B cell (primary cell): Measurements from ENCODE around the gene CD44. TPM values are rescaled to one million over a fixed set of nuclear protein-coding genes. Genes with fewer than 3 reads are reported as not detected.

ENCODE experiments used
- ATAC-seq: fragments of 200-7000 bp; cut with Tn5 transposase; one replicate; pipeline ENCODE4 v1.10.0; 2021; ENCODE audit warnings: low read depth, mild to moderate bottlenecking, moderate number of reproducible peaks, moderate library complexity
- CTCF ChIA-PET: fragments of 350-600 bp; sonication (Branson Sonifier 250); formaldehyde crosslinking; loops from one replicate; lab custom pipeline; 2021; ENCODE audit warnings: antibody characterized with exemption, inconsistent platforms; lab: Charles Lee
- POLR2A ChIA-PET: fragments of 350-600 bp; sonication (Branson Sonifier 250); formaldehyde crosslinking; loops from one replicate; lab custom pipeline; 2021; ENCODE audit warnings: antibody characterized with exemption; lab: Charles Lee
- DNase-seq: peaks from one replicate; pipeline ENCODE4 v3.0.0; 2013
- H2AFZ ChIP-seq: 2 replicates; pipeline ENCODE4 v1.6.1; 2012; ENCODE audit warnings: mild to moderate bottlenecking, low read depth, low read length; ENCODE audit not compliant: insufficient read depth, poor library complexity, severe bottlenecking
- H3K27ac ChIP-seq, 2 donors: 1 replicate in 1 of 2; 2 replicates in 1 of 2; pipeline ENCODE4 v1.5.1; 2012 to 2013; ENCODE audit warnings: low read length in 2 of 2, mild to moderate bottlenecking in 2 of 2, moderate library complexity in 1 of 2
- H3K27me3 ChIP-seq, 4 experiments: fragments of 200-600 bp in 1 of 4; sonication (generic) in 1 of 4; replicated peaks in 1 of 4; 1 replicate in 2 of 4; 2 replicates in 2 of 4; pipeline versions ENCODE4 v1.6.1 to v1.7.0; 2013 to 2016; ENCODE audit warnings: low read length in 3 of 4, mild to moderate bottlenecking in 2 of 4, mixed read lengths in 1 of 4, moderate library complexity in 1 of 4; ENCODE audit not compliant: insufficient read depth in 4 of 4, control insufficient read depth in 3 of 4; ENCODE audit errors: control extremely low read depth in 1 of 4
- H3K36me3 ChIP-seq, 2 experiments: replicated peaks in 1 of 2; 1 replicate in 1 of 2; 2 replicates in 1 of 2; pipeline versions ENCODE4 v1.6.1 to v1.7.1; 2013; ENCODE audit warnings: low read length in 1 of 2; ENCODE audit not compliant: insufficient read depth in 2 of 2, control insufficient read depth in 1 of 2; ENCODE audit errors: control extremely low read depth in 1 of 2, extremely low read depth in 1 of 2
- H3K4me1 ChIP-seq, 2 donors: fragments of 200-600 bp in 1 of 2; sonication (generic) in 1 of 2; 1 replicate in 1 of 2; 2 replicates in 1 of 2; pipeline versions ENCODE4 v1.5.1 to v1.6.1; 2013 to 2017; ENCODE audit warnings: low read length in 2 of 2; ENCODE audit not compliant: control insufficient read depth in 2 of 2, insufficient read depth in 2 of 2
- H3K4me2 ChIP-seq: replicated peaks from 2 replicates; pipeline ENCODE3; 2012; ENCODE audit warnings: mild to moderate bottlenecking, low read depth, low read length; ENCODE audit not compliant: poor library complexity, severe bottlenecking
- H3K4me3 ChIP-seq, 5 experiments: fragments of 200-600 bp in 1 of 5; sonication (generic) in 1 of 5; 1 replicate in 3 of 5; 2 replicates in 2 of 5; pipeline versions ENCODE4 v1.5.1 to v1.7.0; 2011 to 2016; ENCODE audit warnings: low read length in 4 of 5, mild to moderate bottlenecking in 4 of 5, low read depth in 2 of 5, control low read depth in 1 of 5, moderate library complexity in 1 of 5; ENCODE audit not compliant: insufficient read depth in 1 of 5; ENCODE audit errors: control extremely low read depth in 1 of 5, extremely low read depth in 1 of 5
- H3K79me2 ChIP-seq: fragments of 200-600 bp; sonication (generic); one replicate; pipeline ENCODE4 v1.6.0; 2016; ENCODE audit warnings: low read length; ENCODE audit not compliant: control insufficient read depth, insufficient read depth
- H3K9ac ChIP-seq: fragments of 200-600 bp; sonication (generic); 2 replicates; pipeline ENCODE4 v1.6.1; 2017; ENCODE audit warnings: mild to moderate bottlenecking, low read length, moderate library complexity
- H3K9me3 ChIP-seq, 3 donors: one replicate each; pipeline versions ENCODE4 v1.6.1 to v1.7.1; 2013; ENCODE audit warnings: low read length in 2 of 3; ENCODE audit not compliant: control insufficient read depth in 2 of 3, insufficient read depth in 1 of 3; ENCODE audit errors: control extremely low read depth in 1 of 3
- H4K20me1 ChIP-seq: 2 replicates; pipeline ENCODE4 v1.6.0; 2012; ENCODE audit warnings: mild to moderate bottlenecking, low read length; ENCODE audit not compliant: insufficient read depth, control insufficient read depth, poor library complexity, severe bottlenecking
- H3K27ac Mint-ChIP-seq: one replicate; pipeline ENCODE4 v1.8.0; 2021; ENCODE audit warnings: mixed read lengths
- H3K27me3 Mint-ChIP-seq: one replicate; pipeline ENCODE4 v1.8.0; 2021; ENCODE audit warnings: mixed read lengths
- H3K4me1 Mint-ChIP-seq: one replicate; pipeline ENCODE4 v1.8.0; 2021; ENCODE audit warnings: mixed read lengths
- H3K4me3 Mint-ChIP-seq: one replicate; pipeline ENCODE4 v1.8.0; 2021; ENCODE audit warnings: mixed read lengths
- H3K9me3 Mint-ChIP-seq: one replicate; pipeline ENCODE4 v1.8.0; 2022; ENCODE audit warnings: mixed read lengths; ENCODE audit not compliant: insufficient read depth
- CTCF ChIP-seq: fragments of 200-600 bp; IDR thresholded peaks from one replicate; pipeline ENCODE4 v1.8.0; 2022; ENCODE audit warnings: antibody characterized with exemption, mild to moderate bottlenecking
- EZH2 ChIP-seq: IDR thresholded peaks from 2 replicates; pipeline ENCODE4 v1.6.1; 2012; ENCODE audit warnings: borderline replicate concordance, low read depth, mild to moderate bottlenecking, moderate library complexity, low read length; ENCODE audit not compliant: insufficient read depth, poor library complexity, severe bottlenecking
- whole genome bisulfite sequencing: methylation state at CpG from one replicate; pipeline ENCODE4 v1.1.5; 2013; ENCODE audit warnings: missing lambda C conversion rate; ENCODE audit not compliant: insufficient coverage; 5-methylcytosine and 5-hydroxymethylcytosine counted together
- intact Hi-C: fragments of 100-400 bp; cut with micrococcal nuclease; formaldehyde crosslinking; loops from one replicate; pipeline ENCODE4 v1.10.0; 2022
- polyA plus RNA-seq: library from polyadenylated mRNA; depleted of rRNA; stranded (reverse); fragments of >200 nt; gene quantifications from 2 replicates; pipeline ENCODE4 v1.2.3, GENCODE V29; 2012
- total RNA-seq, 2 donors: library from RNA; stranded (reverse); fragments of 120-200 nt in 1 of 2; gene quantifications; 1 replicate in 1 of 2; 2 replicates in 1 of 2; pipeline versions ENCODE4 v1.2.3 to v1.2.4, GENCODE V29; 2013 to 2022

Gene CD44
- total and polyA plus RNA-seq, 2 donors (not counting 1 experiment from before 2014, with no cell fraction given): 261 to 896 TPM

GRCh38 chr11:35145271-35145670 is 6.3 kb downstream of the CD44 start:
- Histone ChIP-seq H3K9me3 (no peaks in the 10 kb centered on the region), H3K27ac (peak overlapping the region; percentile 79 to 87), H3K4me1 (peaks cover 82 to 98% of the 10 kb centered on the region in 2 donors), H3K9ac (no peak overlapping the region), H3K4me3 (no peak overlapping the region), H3K27me3 (no peaks in the 10 kb centered on the region), H2AFZ (no peak overlapping the region), H3K79me2 (peaks cover 96% of the 10 kb centered on the region), H4K20me1 (peaks cover 71% of the 10 kb centered on the region), H3K36me3 (peaks cover 0 to 50% of the 10 kb centered on the region in 2 experiments), H3K4me2 (peak overlapping the region; percentile 91)
- ChIA-PET CTCF (interaction anchor here (1.2 to 3.5 kb wide), 3 partner anchors 18 to 136 kb away, joined by 3 to 16 read pairs (median 5); no protein-coding TSS in a partner anchor), POLR2A (no interaction called here)
- Mint-ChIP-seq H3K4me1 (peaks cover 90% of the 10 kb centered on the region), H3K9me3 (no peaks in the 10 kb centered on the region), H3K27ac (peak overlapping the region; percentile 84), H3K4me3 (peak overlapping the region; percentile 78), H3K27me3 (no peaks in the 10 kb centered on the region)
- no CpG with 5 or more reads among the region's 2 CpGs for WGBS
- intact Hi-C loops: no loop called here
- peak; percentile 53 for DNase-seq
- no peak for TF ChIP-seq CTCF
- TF ChIP-seq EZH2: no peak
- peak; percentile 9 for ATAC-seq

GRCh38 chr11:35146074-35146521 is 7.1 kb downstream of the CD44 start:
- H3K9me3 ChIP-seq: no peaks in the 10 kb centered on the region
- peaks cover 80% of the 10 kb centered on the region for H4K20me1 ChIP-seq
- WGBS: 40% methylated on average over 5 of the region's 7 CpGs
- peaks cover 96% of the 10 kb centered on the region for H3K79me2 ChIP-seq
- H2AFZ ChIP-seq: no peak overlapping the region
- H3K27me3 ChIP-seq: no peaks in the 10 kb centered on the region
- peaks cover 82 to 98% of the 10 kb centered on the region in 2 donors for H3K4me1 ChIP-seq
- Mint-ChIP-seq H3K4me3 (peak overlapping the region; percentile 78), H3K27ac (peak overlapping the region; percentile 85), H3K9me3 (no peaks in the 10 kb centered on the region), H3K27me3 (no peaks in the 10 kb centered on the region), H3K4me1 (peaks cover 93% of the 10 kb centered on the region)
- H3K4me2 ChIP-seq: peak overlapping the region; percentile 91
- H3K4me3 ChIP-seq: no peak overlapping the region
- H3K36me3 ChIP-seq: peaks cover 0 to 56% of the 10 kb centered on the region in 2 experiments
- no peak for TF ChIP-seq EZH2
- no peak for TF ChIP-seq CTCF
- CTCF ChIA-PET: interaction anchor here (0.9 to 3.5 kb wide), 10 partner anchors 14 to 147 kb away, joined by 3 to 16 read pairs (median 3); no protein-coding TSS in a partner anchor
- intact Hi-C loops: no loop called here
- POLR2A ChIA-PET: interaction anchor here (0.8 to 1.3 kb wide), 2 partner anchors 17 to 68 kb away, joined by 3 to 4 read pairs; no protein-coding TSS in a partner anchor
- H3K27ac ChIP-seq: peak overlapping the region; percentile 79 to 87
- ATAC-seq: no peak
- DNase-seq: no peak
- no peak overlapping the region for H3K9ac ChIP-seq
